ENCODE results near the gene ACD. TPM values are rescaled to one million over a fixed set of nuclear protein-coding genes. Genes with fewer than 3 reads are reported as not detected.
A peak's percentile ranks its signal among the peaks of the same experiment; 100 is the strongest.

The ACD gene
- total RNA-seq, 1 experiment from 2014 or later, result 44.0 TPM

DNA sequence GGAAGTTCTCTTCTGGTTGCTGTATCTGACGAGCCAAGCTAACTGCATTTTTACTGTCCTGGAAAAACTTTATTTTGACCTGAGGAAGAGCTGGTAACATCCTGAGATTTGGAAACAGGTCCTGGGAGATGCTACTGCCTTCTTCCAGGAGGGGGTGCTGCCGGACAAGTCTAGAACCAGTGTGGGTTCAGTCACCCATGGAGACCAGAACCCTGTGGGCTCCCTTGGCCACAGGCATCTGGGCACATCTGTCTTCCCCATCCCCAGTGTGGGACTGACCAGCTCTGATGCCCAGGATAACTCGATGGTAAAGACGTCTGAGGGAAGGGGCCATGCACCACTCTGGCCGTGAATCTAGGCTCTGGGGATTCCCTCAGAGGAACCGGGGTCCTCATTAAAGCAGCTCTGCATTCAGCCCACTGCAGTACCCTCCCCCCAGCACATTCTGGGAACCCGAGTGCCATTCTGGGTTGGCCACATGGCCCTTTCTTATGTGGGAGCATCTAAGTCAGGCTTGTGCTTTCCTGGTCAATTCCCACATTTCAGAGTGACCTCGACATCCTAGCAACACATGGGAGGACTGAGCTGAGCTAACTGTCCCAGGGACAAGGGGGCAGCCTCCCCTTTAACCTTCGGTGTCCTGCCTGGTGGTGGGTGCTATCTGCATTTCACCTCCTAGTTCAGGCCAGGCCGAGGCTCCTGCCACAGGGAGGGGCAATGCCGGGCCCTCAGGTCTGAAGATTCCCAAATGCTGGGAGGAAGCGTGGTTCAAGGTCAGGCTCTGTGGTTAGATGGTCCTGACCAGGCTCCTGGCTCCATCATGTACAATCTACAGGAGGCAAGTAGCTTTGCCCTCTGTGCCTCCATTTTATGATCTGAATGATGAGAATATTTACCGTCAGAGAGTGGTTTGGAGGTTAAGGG is 12.9 kb upstream of the ACD start:
- intact Hi-C loops (cut with micrococcal nuclease; ENCODE audit: unreplicated experiment), result loop anchor here (2.0 kb wide), 1 partner anchor 256 kb away; no protein-coding TSS in a partner anchor

DNA sequence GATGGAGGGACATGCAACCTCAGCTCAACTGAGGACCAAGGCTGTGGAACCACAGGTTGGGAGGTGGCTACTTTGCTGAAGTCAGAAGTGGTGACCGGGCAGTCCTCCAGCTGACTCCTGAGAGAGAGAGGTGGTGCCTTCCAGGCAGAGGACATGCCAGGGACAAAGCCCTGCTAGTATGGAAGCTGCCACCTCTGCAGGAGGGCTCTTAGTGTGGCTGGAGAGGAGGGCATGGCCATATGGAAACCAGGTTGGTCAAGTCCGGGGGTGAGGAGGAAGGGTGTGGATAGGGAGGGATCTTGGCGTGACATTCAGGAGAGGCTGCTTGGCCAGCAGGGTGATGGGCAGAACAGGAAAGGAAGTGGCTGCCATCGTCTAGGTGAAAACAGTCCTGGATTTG is 12.2 kb upstream of the ACD start:
- intact Hi-C loops (cut with micrococcal nuclease; ENCODE audit: unreplicated experiment), result loop anchor here (2.0 kb wide), 1 partner anchor 256 kb away; no protein-coding TSS in a partner anchor
- peak overlapping the region; percentile 31 for H3K27ac Mint-ChIP-seq (ENCODE audit: unreplicated experiment)
- no peaks in the 10 kb centered on the region for H3K9me3 Mint-ChIP-seq (ENCODE audit: low read depth, unreplicated experiment)
- H3K36me3 Mint-ChIP-seq (ENCODE audit: insufficient read depth, unreplicated experiment), result peaks cover 28% of the 10 kb centered on the region
- no TSS peak for BruUV-seq (replicated peaks)
- CTCF ChIA-PET, result interaction anchor here (0.8 to 1.8 kb wide), 7 partner anchors 9 to 262 kb away, joined by 3 to 10 read pairs (median 3); partner anchors contain the start of genes GFOD2, RANBP10 and TSNAXIP1
- H3K4me3 Mint-ChIP-seq (ENCODE audit: low read depth, unreplicated experiment), result no peak overlapping the region
- no peak for TF ChIP-seq CTCF (IDR thresholded peaks at IDR 0.05; ENCODE audit: unreplicated experiment)
- H3K4me1 Mint-ChIP-seq (ENCODE audit: low read depth, unreplicated experiment), result peaks cover 13% of the 10 kb centered on the region
- H3K27me3 Mint-ChIP-seq (ENCODE audit: unreplicated experiment), result no peaks in the 10 kb centered on the region
- no peak for DNase-seq

More for the DNA sequence above, 12.9 kb upstream of the ACD start:
- peaks cover 21% of the 10 kb centered on the region for H3K36me3 Mint-ChIP-seq (ENCODE audit: insufficient read depth, unreplicated experiment)
- no peak overlapping the region for H3K4me3 Mint-ChIP-seq (ENCODE audit: low read depth, unreplicated experiment)
- H3K27me3 Mint-ChIP-seq (ENCODE audit: unreplicated experiment), result no peaks in the 10 kb centered on the region
- CTCF ChIA-PET, result interaction anchor here (0.6 to 1.8 kb wide), 8 partner anchors 10 to 265 kb away, joined by 3 to 10 read pairs (median 4); partner anchors contain the start of genes GFOD2, RANBP10 and TSNAXIP1
- BruUV-seq (replicated peaks), result no TSS peak
- DNase-seq, result peak; percentile 71
- peak overlapping the region; percentile 31 for H3K27ac Mint-ChIP-seq (ENCODE audit: unreplicated experiment)
- peaks cover 13% of the 10 kb centered on the region for H3K4me1 Mint-ChIP-seq (ENCODE audit: low read depth, unreplicated experiment)
- peak; percentile 60 for TF ChIP-seq CTCF (IDR thresholded peaks at IDR 0.05; ENCODE audit: unreplicated experiment)
- H3K9me3 Mint-ChIP-seq (ENCODE audit: low read depth, unreplicated experiment), result no peaks in the 10 kb centered on the region

GRCh38 chr16:67669499-67670101 is 9.5 kb upstream of the ACD start:
- H3K4me3 Mint-ChIP-seq (ENCODE audit: low read depth, unreplicated experiment), result no peak overlapping the region
- DNase-seq, result no peak
- peaks cover 42% of the 10 kb centered on the region for H3K36me3 Mint-ChIP-seq (ENCODE audit: insufficient read depth, unreplicated experiment)
- peaks cover 13% of the 10 kb centered on the region for H3K4me1 Mint-ChIP-seq (ENCODE audit: low read depth, unreplicated experiment)
- CTCF ChIA-PET, result interaction anchor here (0.5 to 4.1 kb wide), 2 partner anchors 46 to 148 kb away, joined by 3 to 31 read pairs; no protein-coding TSS in a partner anchor
- no peaks in the 10 kb centered on the region for H3K9me3 Mint-ChIP-seq (ENCODE audit: low read depth, unreplicated experiment)
- H3K27me3 Mint-ChIP-seq (ENCODE audit: unreplicated experiment), result no peaks in the 10 kb centered on the region
- BruUV-seq (replicated peaks), result no TSS peak
- H3K27ac Mint-ChIP-seq (ENCODE audit: unreplicated experiment), result no peak overlapping the region
- intact Hi-C loops (cut with micrococcal nuclease; ENCODE audit: unreplicated experiment), result loop anchor here (5.0 kb wide), 1 partner anchor 122 kb away; no protein-coding TSS in a partner anchor
- TF ChIP-seq CTCF (IDR thresholded peaks at IDR 0.05; ENCODE audit: unreplicated experiment), result no peak

GRCh38 chr16:67668495-67669157 is 8.6 kb upstream of the ACD start:
- H3K4me1 Mint-ChIP-seq (ENCODE audit: low read depth, unreplicated experiment), result peaks cover 4% of the 10 kb centered on the region
- TF ChIP-seq CTCF (IDR thresholded peaks at IDR 0.05; ENCODE audit: unreplicated experiment), result peak; percentile 15
- intact Hi-C loops (cut with micrococcal nuclease; ENCODE audit: unreplicated experiment), result loop anchor here (5.0 kb wide), 1 partner anchor 121 kb away; no protein-coding TSS in a partner anchor
- no peaks in the 10 kb centered on the region for H3K27me3 Mint-ChIP-seq (ENCODE audit: unreplicated experiment)
- CTCF ChIA-PET, result interaction anchor here (0.5 to 4.1 kb wide), 3 partner anchors 47 to 147 kb away, joined by 3 to 31 read pairs (median 11); no protein-coding TSS in a partner anchor
- BruUV-seq (replicated peaks), result no TSS peak
- DNase-seq, result no peak
- no peaks in the 10 kb centered on the region for H3K9me3 Mint-ChIP-seq (ENCODE audit: low read depth, unreplicated experiment)
- no peak overlapping the region for H3K4me3 Mint-ChIP-seq (ENCODE audit: low read depth, unreplicated experiment)
- no peak overlapping the region for H3K27ac Mint-ChIP-seq (ENCODE audit: unreplicated experiment)
- H3K36me3 Mint-ChIP-seq (ENCODE audit: insufficient read depth, unreplicated experiment), result peaks cover 42% of the 10 kb centered on the region

Measured in Calu3 (cell line).